Brain pericyte (primary cell): ENCODE results near the gene CREG2.
"Not testable (repeated sequence)": the region's sequence is repeated elsewhere in the genome, so short reads cannot be mapped to it uniquely, and the experiment has no call there.

Source experiments
- DNase-seq: peaks from one replicate; pipeline ENCODE4 v3.0.0-alpha.2; 2012; ENCODE audit warnings: low read depth, low spot score

CREG2 gene

GRCh38 chr2:101346909-101347308 is 40.4 kb downstream of the CREG2 start:
- DNase-seq: no peak

GRCh38 chr2:101344137-101344536 is 43.2 kb downstream of the CREG2 start:
- no peak for DNase-seq

DNA sequence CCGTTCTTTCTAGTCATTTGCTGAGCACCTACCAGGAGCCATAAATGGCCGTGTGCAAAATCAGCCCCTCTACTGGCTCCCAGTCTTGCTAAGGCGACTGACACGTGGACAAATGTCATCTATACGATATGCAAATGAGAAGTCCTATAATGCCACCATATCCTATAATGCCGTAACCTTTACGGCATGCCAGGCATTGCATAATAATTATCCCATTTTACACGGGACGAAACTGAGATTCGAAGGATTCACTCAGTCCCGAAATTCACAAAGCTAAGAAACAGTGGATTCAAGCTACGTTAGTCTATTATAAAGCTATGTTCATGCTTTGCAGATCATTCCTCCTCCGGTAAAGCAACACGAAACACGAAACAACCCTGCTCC is 44.7 kb downstream of the CREG2 start:
- DNase-seq: no peak

- DNase-seq: peak; percentile 18
These were observed 45.2 kb downstream of the CREG2 start for GRCh38 chr2:101341901-101342624.

- no peak for DNase-seq
These were observed 45.9 kb downstream of the CREG2 start for GRCh38 chr2:101341421-101341820.

DNA sequence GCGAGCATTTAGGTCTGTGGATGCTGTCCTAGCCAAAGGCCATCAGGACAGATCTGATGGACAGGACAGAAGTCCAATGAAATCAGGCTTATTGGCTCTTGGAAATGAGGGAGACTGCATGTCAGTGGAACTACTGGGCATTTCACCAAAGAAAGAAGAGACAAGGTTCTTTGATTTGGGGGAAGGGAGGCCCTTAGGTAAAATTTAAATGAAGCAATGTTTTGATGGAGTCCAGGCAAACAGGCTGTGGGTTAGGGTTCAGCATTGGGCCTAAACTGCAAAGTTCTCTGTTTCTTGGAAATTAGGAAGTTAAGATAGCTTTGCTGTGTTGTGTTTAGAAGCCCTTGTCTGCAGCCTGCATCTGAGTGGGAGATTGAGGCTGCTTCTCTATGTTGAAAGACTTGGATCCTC is 47.2 kb downstream of the CREG2 start:
- no peak for DNase-seq

DNA sequence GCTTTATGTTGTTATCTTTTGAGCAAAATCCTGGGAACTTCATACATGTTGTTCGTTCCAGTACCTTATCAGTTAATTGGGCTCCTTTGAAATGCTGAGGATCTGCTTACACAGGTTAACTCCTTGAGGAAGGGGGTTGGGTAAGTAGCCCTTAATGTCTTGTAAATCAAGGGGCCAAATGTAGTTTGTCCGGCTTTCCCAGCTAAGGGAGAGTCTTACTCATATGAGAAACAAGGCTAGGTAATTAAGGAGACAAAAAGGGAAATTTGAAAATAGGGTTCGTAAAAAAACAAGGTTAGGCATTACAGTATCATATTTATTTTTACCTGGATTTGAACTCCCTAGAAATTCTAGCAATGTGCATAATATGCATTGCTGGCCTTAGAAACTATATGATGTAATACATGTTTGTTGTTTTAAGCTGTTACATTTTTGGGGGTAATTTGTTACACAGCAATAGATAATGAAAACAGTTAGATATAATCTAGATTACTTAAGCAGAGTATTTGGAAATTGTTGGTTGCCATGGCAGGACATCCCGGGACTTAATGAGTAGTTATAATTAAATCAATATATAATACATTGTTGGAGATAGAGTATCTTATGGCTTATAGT is 47.9 kb downstream of the CREG2 start:
- no peak for DNase-seq

DNA sequence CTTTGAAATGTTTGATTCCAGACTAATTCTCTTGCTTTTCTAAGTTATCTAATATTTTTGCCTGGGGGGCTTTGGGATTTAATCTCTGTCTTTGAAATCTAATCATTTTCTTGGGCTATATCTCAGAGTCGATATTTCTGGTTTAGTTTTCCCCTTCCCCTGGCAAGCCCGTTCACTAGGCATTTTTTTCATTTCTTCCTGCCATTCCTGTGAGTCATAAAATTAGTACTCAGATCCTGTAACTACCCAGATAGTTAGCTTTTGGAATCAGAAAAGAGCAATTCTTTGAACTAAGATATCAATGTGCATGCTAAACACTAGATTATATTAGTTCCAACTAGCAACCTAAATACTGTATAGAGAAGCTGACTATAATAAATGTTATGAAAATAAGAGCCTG is 49.4 kb downstream of the CREG2 start:
- no peak for DNase-seq

GRCh38 chr2:101332885-101333766 is 54.2 kb downstream of the CREG2 start:
- no peak for DNase-seq

GRCh38 chr2:101331202-101331601 is 56.1 kb downstream of the CREG2 start:
- no peak for DNase-seq

DNA sequence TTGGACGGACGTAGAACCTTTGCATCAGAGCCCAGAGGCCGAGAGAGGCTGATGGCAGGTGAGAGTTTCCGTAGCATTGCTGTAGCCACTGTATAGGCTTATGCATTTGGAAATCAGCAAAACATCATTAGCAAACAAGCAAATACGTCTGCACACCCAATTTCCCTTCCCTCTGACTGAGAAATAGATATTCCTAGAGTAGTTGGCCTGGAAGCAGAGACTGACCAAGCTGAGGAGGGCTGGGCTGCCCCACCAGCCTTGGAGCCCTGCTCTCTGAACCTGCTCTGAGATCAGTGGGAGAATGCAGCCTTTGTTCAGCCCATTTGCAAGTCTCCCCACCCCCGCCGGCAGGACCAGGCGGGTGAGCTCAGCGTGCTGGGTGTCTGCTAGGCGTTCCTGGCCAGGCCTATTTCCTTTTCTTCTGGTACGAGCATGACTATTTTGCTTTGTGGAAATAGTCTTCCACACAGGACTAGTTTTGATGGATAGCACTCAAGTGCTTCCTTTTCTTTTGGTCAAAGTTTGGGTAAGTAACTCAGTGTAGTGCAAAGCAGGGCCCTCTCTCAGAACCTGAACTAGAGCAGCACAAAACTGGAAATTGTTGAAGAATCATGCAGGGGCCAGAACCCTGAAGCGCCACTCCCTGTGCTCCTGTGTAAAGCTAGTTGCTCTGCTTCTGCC is 56.9 kb downstream of the CREG2 start:
- DNase-seq: no peak

DNA sequence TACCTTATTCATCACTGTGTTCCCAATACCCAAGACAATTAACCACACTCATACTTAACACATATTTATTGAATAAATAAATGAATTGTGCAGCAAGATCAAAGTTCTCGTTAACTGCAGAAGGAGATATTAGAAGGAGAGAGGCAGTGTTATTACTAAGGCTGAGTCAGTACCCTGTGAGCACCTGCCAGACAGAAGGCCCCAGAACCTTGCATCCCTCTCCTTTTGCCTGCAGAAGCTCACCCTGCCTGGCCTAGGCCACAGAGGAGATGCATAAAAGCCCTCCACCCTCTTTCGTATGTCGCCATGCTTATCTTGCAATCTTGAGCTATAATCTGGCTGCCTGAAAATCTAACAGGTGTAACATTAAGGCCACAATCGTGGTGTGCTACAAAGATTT is 58.3 kb downstream of the CREG2 start:
- no peak for DNase-seq

GRCh38 chr2:101328474-101329007 is 58.8 kb downstream of the CREG2 start:
- no peak for DNase-seq

GRCh38 chr2:101327863-101328394 is 59.4 kb downstream of the CREG2 start:
- DNase-seq: no peak

GRCh38 chr2:101325425-101325824 is 61.9 kb downstream of the CREG2 start:
- no peak for DNase-seq

GRCh38 chr2:101316568-101316967 is 70.7 kb downstream of the CREG2 start:
- not testable (repeated sequence) for DNase-seq

- DNase-seq: no peak
These were observed 75.6 kb downstream of the CREG2 start for GRCh38 chr2:101311696-101312017.

DNA sequence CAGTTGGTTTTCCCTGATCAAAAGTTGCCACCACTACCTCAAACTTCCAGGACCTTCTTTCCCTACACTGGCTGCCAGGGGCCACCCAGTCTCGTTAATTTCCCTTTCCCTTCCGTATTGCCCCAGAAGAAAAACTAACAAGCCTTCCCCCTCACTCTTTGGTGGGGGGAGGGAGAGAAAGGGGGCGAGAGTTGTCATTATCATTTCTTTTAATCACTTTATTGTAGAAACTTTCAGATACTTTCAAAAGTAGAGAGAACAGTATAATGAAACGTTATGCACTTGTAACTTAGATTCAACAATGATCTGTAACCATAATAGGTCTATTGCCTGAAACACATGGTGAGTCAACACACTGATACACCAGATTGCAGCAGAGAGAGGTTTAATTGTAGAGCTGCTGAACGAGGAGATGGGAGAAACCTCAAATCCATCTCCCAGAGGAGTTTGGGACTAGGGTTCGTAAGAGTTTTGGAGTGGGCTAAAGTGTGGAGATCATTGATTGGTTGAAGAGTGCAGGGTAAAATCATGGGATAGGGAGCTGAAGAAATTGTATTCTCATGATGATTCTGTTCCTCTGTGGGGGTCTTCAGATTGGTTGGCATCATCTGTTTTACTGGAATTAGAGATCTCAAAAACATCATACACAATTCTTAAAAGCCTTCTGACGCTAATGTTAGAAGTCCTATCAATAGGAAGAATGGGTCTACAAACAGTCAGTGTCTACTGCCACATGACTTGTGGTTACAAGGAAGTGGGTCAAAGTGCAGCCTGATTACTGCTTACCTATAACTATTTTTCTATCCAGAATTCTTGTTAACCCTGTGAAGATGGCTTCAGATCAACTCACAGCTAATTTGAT is 76.2 kb downstream of the CREG2 start:
- no peak for DNase-seq

DNA sequence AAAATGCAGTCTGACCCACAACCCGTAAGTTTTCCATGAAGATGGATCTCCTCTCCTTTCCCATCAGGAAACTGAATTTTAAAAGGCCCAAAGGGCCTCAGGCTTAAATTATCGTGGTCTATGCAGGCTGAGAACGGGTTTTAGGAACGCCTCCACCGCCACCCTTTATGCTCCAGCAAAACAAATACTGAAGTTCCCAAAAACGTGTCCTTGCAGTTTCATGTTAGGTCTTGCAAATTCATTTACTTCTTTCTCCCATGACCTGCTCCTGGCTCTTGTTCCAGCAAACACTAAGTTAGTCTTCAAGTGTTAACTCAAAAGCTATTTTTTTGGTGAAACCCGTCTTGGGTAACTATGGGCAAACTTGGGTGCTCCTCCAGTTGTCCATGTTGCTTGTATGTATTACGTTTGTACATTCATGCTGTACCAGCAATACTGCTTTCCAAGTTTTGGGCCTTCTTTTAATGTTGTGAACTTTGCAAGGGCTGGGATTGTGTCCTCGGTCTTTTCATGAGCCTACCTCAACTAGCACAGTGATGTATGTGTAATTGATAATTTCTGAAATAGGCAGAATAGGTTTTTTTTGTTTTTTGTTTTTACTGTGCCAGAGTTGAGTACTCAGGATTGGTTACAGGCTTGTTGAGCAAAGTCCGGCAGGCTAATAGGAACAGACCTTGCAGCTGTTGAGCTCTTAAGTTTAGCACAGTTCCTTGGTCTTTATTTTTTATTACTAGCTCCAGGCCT is 77.0 kb downstream of the CREG2 start:
- no peak for DNase-seq
